GM21576 (cell line): ENCODE results near the gene ADCY10.

Experiments
- ATAC-seq: cut with Tn5 transposase; IDR thresholded peaks from one replicate; pipeline ENCODE4 v1.9.1; 2021; ENCODE audit warnings: mild to moderate bottlenecking, moderate library complexity; ENCODE audit not compliant: unreplicated experiment

Gene ADCY10

DNA sequence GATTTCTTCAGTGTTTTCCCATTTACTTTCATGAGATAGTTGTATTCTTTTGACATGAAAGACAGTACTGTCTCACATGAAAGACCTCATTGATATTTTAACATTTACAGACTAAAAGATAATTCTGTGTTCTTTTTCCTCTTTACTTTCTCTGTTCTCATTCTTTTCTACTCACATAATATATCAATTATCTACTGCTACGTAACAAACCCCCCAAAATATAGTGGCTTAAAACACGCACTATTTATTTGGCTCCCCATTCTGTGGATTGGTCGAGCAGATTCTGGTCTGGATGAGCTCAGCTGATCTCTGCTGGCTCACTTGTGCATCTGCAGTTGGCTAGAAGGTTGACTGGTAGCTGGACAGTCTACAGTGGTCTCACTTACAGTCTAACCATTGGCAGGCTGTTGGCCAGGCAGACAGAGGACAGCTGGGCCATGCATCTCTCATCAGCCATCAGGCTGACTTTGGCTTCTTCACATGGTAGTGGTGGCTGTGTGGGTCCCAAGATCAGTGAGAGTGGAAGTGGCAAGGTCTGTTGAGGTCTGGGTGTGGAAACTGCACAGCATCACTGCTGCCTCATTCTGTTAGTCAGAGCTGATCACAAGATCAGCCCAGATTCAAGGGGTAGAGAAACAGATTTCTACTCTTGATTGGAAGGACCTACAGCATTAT, 128.9 kb downstream of the ADCY10 start:
- no peak for ATAC-seq

GRCh38 chr1:167782946-167783345, 131.0 kb downstream of the ADCY10 start:
- ATAC-seq, result no peak

- ATAC-seq, result no peak
Measured at GRCh38 chr1:167781558-167781957, 132.4 kb downstream of the ADCY10 start.

DNA sequence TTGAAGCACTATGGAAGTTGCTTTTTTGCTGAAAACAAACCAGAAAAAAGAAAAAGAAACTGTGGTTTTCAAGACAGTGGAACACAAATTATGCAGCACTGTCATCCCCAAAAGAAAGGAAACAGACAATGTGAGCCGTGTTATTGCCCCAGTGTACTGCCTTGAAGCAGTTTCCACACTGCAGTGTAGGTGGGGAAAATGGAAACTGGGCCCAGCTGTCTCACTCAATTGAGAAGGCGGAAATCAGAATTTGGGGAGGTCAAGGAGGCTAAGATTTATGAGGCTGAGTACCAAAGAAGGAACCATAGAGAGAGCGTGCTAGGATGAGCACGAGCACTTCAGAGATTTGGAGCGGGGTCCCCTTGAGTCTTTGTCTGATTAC, 136.7 kb downstream of the ADCY10 start:
- no peak for ATAC-seq

DNA sequence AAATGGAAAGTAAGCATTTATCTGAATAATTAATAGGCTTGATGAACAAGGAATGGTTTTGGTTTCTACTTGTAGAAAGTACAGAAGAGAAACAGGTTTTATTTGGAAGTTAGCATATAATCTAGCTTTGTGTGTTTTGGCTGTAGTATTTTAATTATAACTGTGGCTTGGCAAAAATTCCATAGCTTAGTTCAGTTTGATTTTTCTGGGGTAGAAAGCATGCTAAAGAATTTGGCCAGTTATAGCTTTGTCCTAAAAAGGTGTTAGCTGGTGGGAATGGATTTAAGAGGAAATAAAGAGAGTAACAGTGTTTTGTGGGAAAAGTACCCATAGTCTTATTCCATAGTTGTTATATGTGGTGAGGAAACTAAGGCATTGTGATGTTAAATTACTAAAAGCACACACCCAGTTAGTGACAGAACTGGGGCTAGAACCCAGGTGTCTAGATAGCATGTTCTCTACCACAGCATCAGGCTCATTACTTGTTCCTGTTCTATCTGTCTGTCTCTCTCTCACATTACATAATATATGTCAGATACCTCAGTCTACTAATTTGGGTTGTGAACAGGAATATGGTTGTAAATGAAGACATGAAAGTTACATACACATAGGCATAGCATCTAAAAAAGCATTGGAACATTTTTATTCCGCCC, 137.2 kb downstream of the ADCY10 start:
- ATAC-seq, result no peak

- ATAC-seq, result no peak
Measured at GRCh38 chr1:167776151-167776550, 137.8 kb downstream of the ADCY10 start.

DNA sequence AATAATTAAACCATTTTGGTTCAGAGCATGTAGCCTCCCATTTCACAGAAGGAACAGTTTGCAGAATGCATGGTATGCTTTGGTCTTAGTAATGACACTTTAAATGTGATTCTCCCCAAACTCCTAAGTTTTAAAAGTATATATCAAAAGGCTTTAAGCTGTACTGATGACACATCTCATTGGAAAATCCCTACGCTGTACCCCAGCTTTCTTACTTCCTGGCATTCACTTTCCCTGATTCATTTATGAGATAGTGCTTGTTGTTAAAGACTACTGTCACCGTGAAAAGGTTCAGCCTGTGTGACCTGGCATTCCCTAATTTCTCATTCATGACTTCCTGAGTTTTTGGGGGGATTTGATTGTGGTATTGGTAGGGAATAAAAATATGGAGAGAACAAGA, 138.8 kb downstream of the ADCY10 start:
- ATAC-seq, result no peak

DNA sequence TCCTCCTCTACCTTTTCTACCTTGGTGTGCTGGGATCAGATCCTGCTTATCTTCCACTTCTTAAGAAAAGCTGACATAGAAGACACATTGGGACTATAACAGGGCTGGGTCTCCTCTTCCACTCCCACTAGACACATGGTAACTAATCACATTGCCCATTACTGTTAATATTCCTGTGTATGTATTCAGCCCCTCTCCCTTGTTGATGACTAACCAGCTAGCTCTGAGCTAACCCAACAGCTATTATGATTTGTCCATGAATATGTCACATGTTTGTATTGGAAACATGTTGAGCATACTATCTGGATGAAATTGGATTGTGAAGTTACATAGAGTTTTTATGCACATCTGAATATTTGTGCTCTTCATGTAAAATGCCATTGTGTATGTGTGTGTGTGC, 139.2 kb downstream of the ADCY10 start:
- no peak for ATAC-seq

- ATAC-seq, result no peak
Measured at GRCh38 chr1:167773516-167773915, 140.4 kb downstream of the ADCY10 start.

- no peak for ATAC-seq
Measured at GRCh38 chr1:167772436-167772835, 141.5 kb downstream of the ADCY10 start.

- ATAC-seq, result no peak
Measured at GRCh38 chr1:167770127-167770526, 143.8 kb downstream of the ADCY10 start.

- no peak for ATAC-seq
Measured at GRCh38 chr1:167767761-167768160, 146.2 kb downstream of the ADCY10 start.

- ATAC-seq, result no peak
Measured at GRCh38 chr1:167766538-167766937, 147.4 kb downstream of the ADCY10 start.

DNA sequence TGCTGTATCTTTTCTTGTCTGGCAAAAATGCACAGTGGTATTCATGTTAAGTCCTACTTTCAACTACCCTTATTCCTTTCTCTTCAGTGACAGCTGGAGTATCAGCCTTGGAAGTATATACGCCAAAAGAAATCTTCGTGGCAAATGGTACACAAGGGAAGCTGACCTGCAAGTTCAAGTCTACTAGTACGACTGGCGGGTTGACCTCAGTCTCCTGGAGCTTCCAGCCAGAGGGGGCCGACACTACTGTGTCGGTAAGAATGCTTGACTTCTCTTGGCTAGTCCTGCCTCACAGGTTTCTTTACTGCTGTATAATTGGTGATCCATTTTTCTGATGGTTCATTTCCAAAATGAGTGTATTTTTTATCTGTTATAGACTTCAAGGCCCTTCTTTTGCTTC, 148.4 kb downstream of the ADCY10 start:
- ATAC-seq, result no peak

- no peak for ATAC-seq
Measured at GRCh38 chr1:167764458-167765330, 149.2 kb downstream of the ADCY10 start.

GRCh38 chr1:167763525-167764220, 150.3 kb downstream of the ADCY10 start:
- no peak for ATAC-seq

DNA sequence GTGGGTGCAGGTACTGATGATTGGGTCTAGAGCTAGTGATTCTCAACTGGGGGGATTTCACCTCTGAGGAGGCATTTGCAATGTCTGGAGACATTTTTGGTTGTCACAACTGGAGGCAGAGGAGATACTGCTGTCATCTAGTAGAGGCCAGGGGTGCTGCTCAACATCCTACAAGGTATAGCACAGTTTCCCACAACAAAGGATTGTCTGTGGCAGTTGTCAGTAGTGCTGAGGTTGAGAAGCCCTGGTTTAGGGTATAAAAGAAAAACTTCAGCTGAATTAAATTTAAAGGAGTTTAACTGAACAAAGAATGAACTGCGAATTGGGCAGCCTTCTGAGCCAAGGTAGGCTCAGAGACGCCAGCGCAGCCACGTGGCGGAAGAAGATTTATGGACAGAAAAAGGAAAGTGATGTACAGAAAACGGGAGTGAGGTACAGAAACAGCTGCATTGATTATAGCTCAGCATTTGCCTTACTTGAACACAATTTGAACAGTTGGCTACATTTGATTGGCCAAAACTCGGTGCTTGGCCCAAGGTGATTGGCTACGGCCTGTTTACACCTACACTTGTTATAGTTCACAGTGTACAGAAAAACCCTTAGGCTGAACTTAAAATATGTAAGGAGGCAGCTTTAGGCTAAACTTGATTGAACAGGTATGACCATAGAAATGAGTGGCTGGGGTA, 151.7 kb downstream of the ADCY10 start:
- no peak for ATAC-seq

- ATAC-seq, result no peak
Measured at GRCh38 chr1:167761400-167761799, 152.5 kb downstream of the ADCY10 start.
